GM12874 (cell line): Measurements from ENCODE around the gene PROX1.

Experiments
- TF ChIP-seq, protein P1 (sequence below): IDR thresholded peaks from 2 replicates; pipeline ENCODE4 v1.5.1; 2011; ENCODE audit warnings: low read depth, mild to moderate bottlenecking, control low read depth, low read length, moderate library complexity; ENCODE audit not compliant: insufficient read depth

PROX1 gene

DNA sequence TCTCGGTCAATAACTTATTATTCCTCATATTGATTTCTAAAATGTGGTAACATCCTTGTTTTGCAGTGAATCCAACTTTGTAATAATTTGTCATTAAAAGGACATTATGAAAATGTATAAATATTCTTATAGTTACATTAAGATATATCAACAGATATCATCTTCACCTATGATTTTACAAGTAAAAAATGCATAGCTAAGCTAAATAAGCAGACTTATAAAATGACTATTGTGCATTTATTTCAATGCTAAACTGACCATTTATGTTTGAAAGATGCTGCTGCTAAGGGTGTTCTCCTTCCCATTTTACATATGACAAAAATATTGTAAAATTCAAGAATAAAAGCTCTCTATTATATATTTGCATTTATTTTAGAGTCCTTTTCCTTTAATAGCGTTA is 7.8 kb downstream of the PROX1 start:
- TF ChIP-seq, protein P1, sequence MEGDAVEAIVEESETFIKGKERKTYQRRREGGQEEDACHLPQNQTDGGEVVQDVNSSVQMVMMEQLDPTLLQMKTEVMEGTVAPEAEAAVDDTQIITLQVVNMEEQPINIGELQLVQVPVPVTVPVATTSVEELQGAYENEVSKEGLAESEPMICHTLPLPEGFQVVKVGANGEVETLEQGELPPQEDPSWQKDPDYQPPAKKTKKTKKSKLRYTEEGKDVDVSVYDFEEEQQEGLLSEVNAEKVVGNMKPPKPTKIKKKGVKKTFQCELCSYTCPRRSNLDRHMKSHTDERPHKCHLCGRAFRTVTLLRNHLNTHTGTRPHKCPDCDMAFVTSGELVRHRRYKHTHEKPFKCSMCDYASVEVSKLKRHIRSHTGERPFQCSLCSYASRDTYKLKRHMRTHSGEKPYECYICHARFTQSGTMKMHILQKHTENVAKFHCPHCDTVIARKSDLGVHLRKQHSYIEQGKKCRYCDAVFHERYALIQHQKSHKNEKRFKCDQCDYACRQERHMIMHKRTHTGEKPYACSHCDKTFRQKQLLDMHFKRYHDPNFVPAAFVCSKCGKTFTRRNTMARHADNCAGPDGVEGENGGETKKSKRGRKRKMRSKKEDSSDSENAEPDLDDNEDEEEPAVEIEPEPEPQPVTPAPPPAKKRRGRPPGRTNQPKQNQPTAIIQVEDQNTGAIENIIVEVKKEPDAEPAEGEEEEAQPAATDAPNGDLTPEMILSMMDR: no peak

DNA sequence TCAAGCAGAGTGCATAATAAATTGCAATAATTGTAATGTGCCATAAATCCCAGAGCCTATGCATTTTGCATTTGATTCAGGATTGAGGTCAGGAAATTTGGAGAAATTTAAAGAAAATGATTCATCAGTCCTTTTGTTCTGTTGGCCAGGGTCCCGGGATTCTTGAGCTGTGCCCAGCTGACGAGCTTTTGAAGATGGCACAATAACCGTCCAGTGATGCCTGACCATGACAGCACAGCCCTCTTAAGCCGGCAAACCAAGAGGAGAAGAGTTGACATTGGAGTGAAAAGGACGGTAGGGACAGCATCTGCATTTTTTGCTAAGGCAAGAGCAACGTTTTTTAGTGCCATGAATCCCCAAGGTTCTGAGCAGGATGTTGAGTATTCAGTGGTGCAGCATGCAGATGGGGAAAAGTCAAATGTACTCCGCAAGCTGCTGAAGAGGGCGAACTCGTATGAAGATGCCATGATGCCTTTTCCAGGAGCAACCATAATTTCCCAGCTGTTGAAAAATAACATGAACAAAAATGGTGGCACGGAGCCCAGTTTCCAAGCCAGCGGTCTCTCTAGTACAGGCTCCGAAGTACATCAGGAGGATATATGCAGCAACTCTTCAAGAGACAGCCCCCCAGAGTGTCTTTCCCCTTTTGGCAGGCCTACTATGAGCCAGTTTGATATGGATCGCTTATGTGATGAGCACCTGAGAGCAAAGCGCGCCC is 8.7 kb downstream of the PROX1 start:
- TF ChIP-seq, protein P1: no peak

DNA sequence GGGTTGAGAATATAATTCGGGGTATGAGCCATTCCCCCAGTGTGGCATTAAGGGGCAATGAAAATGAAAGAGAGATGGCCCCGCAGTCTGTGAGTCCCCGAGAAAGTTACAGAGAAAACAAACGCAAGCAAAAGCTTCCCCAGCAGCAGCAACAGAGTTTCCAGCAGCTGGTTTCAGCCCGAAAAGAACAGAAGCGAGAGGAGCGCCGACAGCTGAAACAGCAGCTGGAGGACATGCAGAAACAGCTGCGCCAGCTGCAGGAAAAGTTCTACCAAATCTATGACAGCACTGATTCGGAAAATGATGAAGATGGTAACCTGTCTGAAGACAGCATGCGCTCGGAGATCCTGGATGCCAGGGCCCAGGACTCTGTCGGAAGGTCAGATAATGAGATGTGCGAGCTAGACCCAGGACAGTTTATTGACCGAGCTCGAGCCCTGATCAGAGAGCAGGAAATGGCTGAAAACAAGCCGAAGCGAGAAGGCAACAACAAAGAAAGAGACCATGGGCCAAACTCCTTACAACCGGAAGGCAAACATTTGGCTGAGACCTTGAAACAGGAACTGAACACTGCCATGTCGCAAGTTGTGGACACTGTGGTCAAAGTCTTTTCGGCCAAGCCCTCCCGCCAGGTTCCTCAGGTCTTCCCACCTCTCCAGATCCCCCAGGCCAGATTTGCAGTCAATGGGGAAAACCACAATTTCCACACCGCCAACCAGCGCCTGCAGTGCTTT is 9.4 kb downstream of the PROX1 start:
- TF ChIP-seq, protein P1: no peak

DNA sequence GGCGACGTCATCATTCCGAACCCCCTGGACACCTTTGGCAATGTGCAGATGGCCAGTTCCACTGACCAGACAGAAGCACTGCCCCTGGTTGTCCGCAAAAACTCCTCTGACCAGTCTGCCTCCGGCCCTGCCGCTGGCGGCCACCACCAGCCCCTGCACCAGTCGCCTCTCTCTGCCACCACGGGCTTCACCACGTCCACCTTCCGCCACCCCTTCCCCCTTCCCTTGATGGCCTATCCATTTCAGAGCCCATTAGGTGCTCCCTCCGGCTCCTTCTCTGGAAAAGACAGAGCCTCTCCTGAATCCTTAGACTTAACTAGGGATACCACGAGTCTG is 10.0 kb downstream of the PROX1 start:
- TF ChIP-seq, protein P1: no peak

DNA sequence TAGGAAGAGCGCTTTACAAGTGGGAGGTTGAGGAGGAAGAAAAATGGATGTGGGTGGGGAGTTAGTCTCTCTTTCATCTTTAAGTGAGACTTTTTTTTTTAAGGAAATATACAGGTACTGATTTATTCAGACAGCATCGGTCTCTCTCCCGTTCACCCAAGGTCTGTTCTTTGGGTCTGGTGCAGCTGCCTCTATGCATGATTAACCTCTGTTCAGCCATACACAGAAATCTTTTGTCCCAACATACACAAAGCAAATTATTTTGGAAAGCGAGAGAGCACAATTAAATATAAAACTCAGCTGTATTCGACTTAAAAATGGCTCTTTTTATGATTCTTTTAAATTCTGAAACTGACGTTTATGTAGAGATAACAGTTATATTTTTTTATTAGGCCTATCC is 11.0 kb downstream of the PROX1 start:
- TF ChIP-seq, protein P1: no peak

DNA sequence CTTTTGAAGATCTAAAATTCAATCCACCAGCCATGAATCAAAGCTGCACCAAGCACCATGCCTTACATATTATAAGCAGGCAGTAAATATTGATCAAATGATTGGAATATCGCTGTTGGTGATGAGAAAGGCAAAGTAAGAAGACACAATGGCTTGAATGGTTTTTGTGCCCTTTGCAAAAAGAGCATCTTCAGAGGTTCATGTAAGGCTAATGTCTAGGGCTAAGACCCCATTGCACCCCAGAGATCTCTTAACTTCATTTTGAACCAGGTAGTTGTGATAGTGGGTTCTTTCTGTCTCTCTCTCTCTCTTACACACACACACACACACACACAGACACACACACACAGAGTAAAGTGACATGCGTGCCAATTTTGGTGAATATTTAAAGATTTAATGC is 12.0 kb downstream of the PROX1 start:
- TF ChIP-seq, protein P1: no peak

DNA sequence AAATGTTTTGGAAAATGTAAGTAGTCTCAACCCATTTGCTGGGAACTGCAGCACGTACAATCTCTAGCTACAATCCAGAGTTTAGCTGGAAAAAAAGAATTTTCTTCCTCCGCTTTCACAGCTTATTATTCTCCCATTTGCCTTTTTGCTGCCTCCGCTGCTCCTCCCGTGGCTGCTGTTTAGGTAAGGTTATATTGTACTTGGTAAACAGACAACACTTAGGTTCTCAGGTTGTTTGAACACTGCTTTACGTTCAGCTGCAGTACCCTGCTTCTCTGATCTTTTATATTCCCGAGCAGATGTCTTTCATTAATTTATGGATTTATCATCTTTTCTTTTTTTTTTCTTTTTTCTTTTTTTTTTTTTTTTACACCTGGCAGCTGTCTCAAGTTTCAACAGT is 14.3 kb downstream of the PROX1 start:
- TF ChIP-seq, protein P1: no peak
